B cell (primary cell): ENCODE data around the gene KCNH8. TPM values are rescaled to one million over a fixed set of nuclear protein-coding genes. Genes with fewer than 3 reads are reported as not detected.

Experiments used
- ATAC-seq: fragments of 200-7000 bp; cut with Tn5 transposase; one replicate; pipeline ENCODE4 v1.10.0; 2021; ENCODE audit warnings: low read depth, mild to moderate bottlenecking, moderate number of reproducible peaks, moderate library complexity
- CTCF ChIA-PET: fragments of 350-600 bp; sonication (Branson Sonifier 250); formaldehyde crosslinking; loops from one replicate; lab custom pipeline; 2021; ENCODE audit warnings: antibody characterized with exemption, inconsistent platforms; lab: Charles Lee
- POLR2A ChIA-PET: fragments of 350-600 bp; sonication (Branson Sonifier 250); formaldehyde crosslinking; loops from one replicate; lab custom pipeline; 2021; ENCODE audit warnings: antibody characterized with exemption; lab: Charles Lee
- DNase-seq: peaks from one replicate; pipeline ENCODE4 v3.0.0; 2013
- H2AFZ ChIP-seq: 2 replicates; pipeline ENCODE4 v1.6.1; 2012; ENCODE audit warnings: mild to moderate bottlenecking, low read depth, low read length; ENCODE audit not compliant: insufficient read depth, poor library complexity, severe bottlenecking
- H3K27ac ChIP-seq, 2 donors: 1 replicate in 1 of 2; 2 replicates in 1 of 2; pipeline ENCODE4 v1.5.1; 2012 to 2013; ENCODE audit warnings: low read length in 2 of 2, mild to moderate bottlenecking in 2 of 2, moderate library complexity in 1 of 2
- H3K27me3 ChIP-seq, 4 experiments: fragments of 200-600 bp in 1 of 4; sonication (generic) in 1 of 4; replicated peaks in 1 of 4; 1 replicate in 2 of 4; 2 replicates in 2 of 4; pipeline versions ENCODE4 v1.6.1 to v1.7.0; 2013 to 2016; ENCODE audit warnings: low read length in 3 of 4, mild to moderate bottlenecking in 2 of 4, mixed read lengths in 1 of 4, moderate library complexity in 1 of 4; ENCODE audit not compliant: insufficient read depth in 4 of 4, control insufficient read depth in 3 of 4; ENCODE audit errors: control extremely low read depth in 1 of 4
- H3K36me3 ChIP-seq, 2 experiments: replicated peaks in 1 of 2; 1 replicate in 1 of 2; 2 replicates in 1 of 2; pipeline versions ENCODE4 v1.6.1 to v1.7.1; 2013; ENCODE audit warnings: low read length in 1 of 2; ENCODE audit not compliant: insufficient read depth in 2 of 2, control insufficient read depth in 1 of 2; ENCODE audit errors: control extremely low read depth in 1 of 2, extremely low read depth in 1 of 2
- H3K4me1 ChIP-seq, 2 donors: fragments of 200-600 bp in 1 of 2; sonication (generic) in 1 of 2; 1 replicate in 1 of 2; 2 replicates in 1 of 2; pipeline versions ENCODE4 v1.5.1 to v1.6.1; 2013 to 2017; ENCODE audit warnings: low read length in 2 of 2; ENCODE audit not compliant: control insufficient read depth in 2 of 2, insufficient read depth in 2 of 2
- H3K4me2 ChIP-seq: replicated peaks from 2 replicates; pipeline ENCODE3; 2012; ENCODE audit warnings: mild to moderate bottlenecking, low read depth, low read length; ENCODE audit not compliant: poor library complexity, severe bottlenecking
- H3K4me3 ChIP-seq, 5 experiments: fragments of 200-600 bp in 1 of 5; sonication (generic) in 1 of 5; 1 replicate in 3 of 5; 2 replicates in 2 of 5; pipeline versions ENCODE4 v1.5.1 to v1.7.0; 2011 to 2016; ENCODE audit warnings: low read length in 4 of 5, mild to moderate bottlenecking in 4 of 5, low read depth in 2 of 5, control low read depth in 1 of 5, moderate library complexity in 1 of 5; ENCODE audit not compliant: insufficient read depth in 1 of 5; ENCODE audit errors: control extremely low read depth in 1 of 5, extremely low read depth in 1 of 5
- H3K79me2 ChIP-seq: fragments of 200-600 bp; sonication (generic); one replicate; pipeline ENCODE4 v1.6.0; 2016; ENCODE audit warnings: low read length; ENCODE audit not compliant: control insufficient read depth, insufficient read depth
- H3K9ac ChIP-seq: fragments of 200-600 bp; sonication (generic); 2 replicates; pipeline ENCODE4 v1.6.1; 2017; ENCODE audit warnings: mild to moderate bottlenecking, low read length, moderate library complexity
- H3K9me3 ChIP-seq, 3 donors: one replicate each; pipeline versions ENCODE4 v1.6.1 to v1.7.1; 2013; ENCODE audit warnings: low read length in 2 of 3; ENCODE audit not compliant: control insufficient read depth in 2 of 3, insufficient read depth in 1 of 3; ENCODE audit errors: control extremely low read depth in 1 of 3
- H4K20me1 ChIP-seq: 2 replicates; pipeline ENCODE4 v1.6.0; 2012; ENCODE audit warnings: mild to moderate bottlenecking, low read length; ENCODE audit not compliant: insufficient read depth, control insufficient read depth, poor library complexity, severe bottlenecking
- H3K27ac Mint-ChIP-seq: one replicate; pipeline ENCODE4 v1.8.0; 2021; ENCODE audit warnings: mixed read lengths
- H3K27me3 Mint-ChIP-seq: one replicate; pipeline ENCODE4 v1.8.0; 2021; ENCODE audit warnings: mixed read lengths
- H3K4me1 Mint-ChIP-seq: one replicate; pipeline ENCODE4 v1.8.0; 2021; ENCODE audit warnings: mixed read lengths
- H3K4me3 Mint-ChIP-seq: one replicate; pipeline ENCODE4 v1.8.0; 2021; ENCODE audit warnings: mixed read lengths
- H3K9me3 Mint-ChIP-seq: one replicate; pipeline ENCODE4 v1.8.0; 2022; ENCODE audit warnings: mixed read lengths; ENCODE audit not compliant: insufficient read depth
- EZH2 ChIP-seq: IDR thresholded peaks from 2 replicates; pipeline ENCODE4 v1.6.1; 2012; ENCODE audit warnings: borderline replicate concordance, low read depth, mild to moderate bottlenecking, moderate library complexity, low read length; ENCODE audit not compliant: insufficient read depth, poor library complexity, severe bottlenecking
- WGBS: methylation state at CpG from one replicate; pipeline ENCODE4 v1.1.5; 2013; ENCODE audit warnings: missing lambda C conversion rate; ENCODE audit not compliant: insufficient coverage; 5-methylcytosine and 5-hydroxymethylcytosine counted together
- intact Hi-C: fragments of 100-400 bp; cut with micrococcal nuclease; formaldehyde crosslinking; loops from one replicate; pipeline ENCODE4 v1.10.0; 2022
- polyA plus RNA-seq: library from polyadenylated mRNA; depleted of rRNA; stranded (reverse); fragments of >200 nt; gene quantifications from 2 replicates; pipeline ENCODE4 v1.2.3, GENCODE V29; 2012
- total RNA-seq, 2 donors: library from RNA; stranded (reverse); fragments of 120-200 nt in 1 of 2; gene quantifications; 1 replicate in 1 of 2; 2 replicates in 1 of 2; pipeline versions ENCODE4 v1.2.3 to v1.2.4, GENCODE V29; 2013 to 2022
- TF ChIP-seq, protein P1 (sequence below): fragments of 200-600 bp; IDR thresholded peaks from one replicate; pipeline ENCODE4 v1.8.0; 2022; ENCODE audit warnings: antibody characterized with exemption, mild to moderate bottlenecking

KCNH8 gene
- total and polyA plus RNA-seq, 2 donors (not counting 1 experiment from before 2014, with no cell fraction given), result 4.0 to 12.7 TPM

DNA sequence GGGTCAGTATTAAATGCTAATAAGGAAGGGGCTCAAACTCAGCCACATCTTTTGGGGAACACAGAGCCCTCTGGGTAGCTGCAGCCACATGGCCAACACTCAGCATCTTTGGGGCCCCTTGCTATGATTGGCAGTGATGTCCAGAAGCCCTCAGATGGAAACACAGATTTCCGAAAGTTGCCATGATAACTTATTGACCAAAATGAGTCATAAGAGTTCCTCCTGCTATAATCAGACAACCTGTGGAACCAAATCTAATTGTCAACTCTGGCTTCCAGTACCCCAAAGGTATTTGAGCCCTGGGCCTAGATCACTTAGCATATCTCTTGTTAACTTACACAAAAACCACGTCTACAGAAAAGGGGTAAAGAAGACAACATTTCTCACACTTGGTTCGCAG, 392.2 kb downstream of the KCNH8 start:
- H3K4me1 ChIP-seq, result peaks cover 67 to 71% of the 10 kb centered on the region in 2 donors
- ATAC-seq (no peak), DNase-seq (no peak)
- Mint-ChIP-seq H3K4me3 (peak overlapping the region; percentile 78), H3K9me3 (no peaks in the 10 kb centered on the region), H3K4me1 (peaks cover 77% of the 10 kb centered on the region), H3K27ac (peak overlapping the region; percentile 96), H3K27me3 (no peaks in the 10 kb centered on the region)
- intact Hi-C loops, result loop anchor here (5.0 kb wide), 4 partner anchors 93 to 493 kb away; no protein-coding TSS in a partner anchor
- POLR2A ChIA-PET, result no interaction called here
- H2AFZ ChIP-seq, result no peak overlapping the region
- no peaks in the 10 kb centered on the region for H3K79me2 ChIP-seq
- H3K9me3 ChIP-seq, result peaks cover 0 to 3% (median 3%) of the 10 kb centered on the region in 3 donors
- WGBS, result 66% methylated on average over 3 of the region's 3 CpGs
- no peaks in the 10 kb centered on the region for H3K36me3 ChIP-seq
- no peak overlapping the region for H3K9ac ChIP-seq
- no peaks in the 10 kb centered on the region for H4K20me1 ChIP-seq
- H3K4me3 ChIP-seq, result peak overlapping the region in 2 of 5 experiments; percentile 8 to 18
- H3K27ac ChIP-seq, result peak overlapping the region; percentile 93
- CTCF ChIA-PET, result interaction anchor here (0.9 to 4.0 kb wide), 4 partner anchors 193 to 475 kb away, joined by 4 to 25 read pairs (median 5); no protein-coding TSS in a partner anchor
- no peaks in the 10 kb centered on the region for H3K27me3 ChIP-seq
- peak overlapping the region; percentile 60 for H3K4me2 ChIP-seq
- TF ChIP-seq EZH2, result no peak
- TF ChIP-seq, protein P1, sequence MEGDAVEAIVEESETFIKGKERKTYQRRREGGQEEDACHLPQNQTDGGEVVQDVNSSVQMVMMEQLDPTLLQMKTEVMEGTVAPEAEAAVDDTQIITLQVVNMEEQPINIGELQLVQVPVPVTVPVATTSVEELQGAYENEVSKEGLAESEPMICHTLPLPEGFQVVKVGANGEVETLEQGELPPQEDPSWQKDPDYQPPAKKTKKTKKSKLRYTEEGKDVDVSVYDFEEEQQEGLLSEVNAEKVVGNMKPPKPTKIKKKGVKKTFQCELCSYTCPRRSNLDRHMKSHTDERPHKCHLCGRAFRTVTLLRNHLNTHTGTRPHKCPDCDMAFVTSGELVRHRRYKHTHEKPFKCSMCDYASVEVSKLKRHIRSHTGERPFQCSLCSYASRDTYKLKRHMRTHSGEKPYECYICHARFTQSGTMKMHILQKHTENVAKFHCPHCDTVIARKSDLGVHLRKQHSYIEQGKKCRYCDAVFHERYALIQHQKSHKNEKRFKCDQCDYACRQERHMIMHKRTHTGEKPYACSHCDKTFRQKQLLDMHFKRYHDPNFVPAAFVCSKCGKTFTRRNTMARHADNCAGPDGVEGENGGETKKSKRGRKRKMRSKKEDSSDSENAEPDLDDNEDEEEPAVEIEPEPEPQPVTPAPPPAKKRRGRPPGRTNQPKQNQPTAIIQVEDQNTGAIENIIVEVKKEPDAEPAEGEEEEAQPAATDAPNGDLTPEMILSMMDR, result no peak

DNA sequence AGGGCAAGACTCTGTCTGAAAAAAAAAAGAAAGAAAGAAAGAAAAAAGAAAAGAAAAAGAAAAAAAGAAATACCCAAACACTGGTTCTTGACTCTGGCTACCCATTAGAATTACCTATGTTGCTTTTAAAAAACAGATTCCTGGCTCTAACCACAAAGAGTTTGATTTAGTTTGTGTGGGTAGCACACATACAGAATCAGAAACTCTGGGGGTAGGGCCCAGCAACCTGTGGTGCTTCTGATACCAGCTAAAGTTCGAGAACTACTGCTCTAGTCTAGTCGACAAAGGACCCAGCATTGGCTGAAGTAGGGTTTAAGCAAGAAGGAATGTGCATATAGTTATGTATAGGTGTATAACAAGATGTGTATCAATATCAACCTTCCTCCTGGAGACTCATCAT, 393.0 kb downstream of the KCNH8 start:
- Histone ChIP-seq H3K4me1 (peaks cover 67 to 71% of the 10 kb centered on the region in 2 donors), H3K27ac (peak overlapping the region; percentile 93), H3K4me2 (peak overlapping the region; percentile 61), H3K9ac (no peak overlapping the region), H3K27me3 (no peaks in the 10 kb centered on the region), H3K79me2 (no peaks in the 10 kb centered on the region), H3K4me3 (no peak overlapping the region), H2AFZ (peak overlapping the region; percentile 29), H4K20me1 (no peaks in the 10 kb centered on the region), H3K9me3 (peaks cover 0 to 3% (median 3%) of the 10 kb centered on the region in 3 donors), H3K36me3 (no peaks in the 10 kb centered on the region)
- ATAC-seq (no peak), DNase-seq (no peak)
- POLR2A ChIA-PET, result no interaction called here
- Mint-ChIP-seq H3K27ac (peak overlapping the region; percentile 96), H3K9me3 (no peaks in the 10 kb centered on the region), H3K4me3 (peak overlapping the region; percentile 17), H3K4me1 (peaks cover 77% of the 10 kb centered on the region), H3K27me3 (no peaks in the 10 kb centered on the region)
- CTCF ChIA-PET, result interaction anchor here (0.9 to 1.9 kb wide), 5 partner anchors 11 to 982 kb away, joined by 3 to 24 read pairs (median 3); no protein-coding TSS in a partner anchor
- intact Hi-C loops, result loop anchor here (5.0 kb wide), 4 partner anchors 94 to 494 kb away; no protein-coding TSS in a partner anchor
- TF ChIP-seq EZH2, result no peak
- TF ChIP-seq, protein P1, result no peak
- WGBS, result 20% methylated on average over 1 of the region's 2 CpGs
